Stimulated activated CD8-positive, alpha-beta memory T cell treated with anti-CD3 and anti-CD28 coated beads, Interleukin-4, amount 100 ng/mL, for 48 hours (primary cell): ENCODE measurements around the gene ADGRL4.
"Not testable (repeated sequence)": the region's sequence is repeated elsewhere in the genome, so short reads cannot be mapped to it uniquely, and the experiment has no call there.

Experiments used
- DNase-seq: peaks from one replicate; pipeline ENCODE4 v3.0.0-alpha.2; 2020

Gene ADGRL4

DNA sequence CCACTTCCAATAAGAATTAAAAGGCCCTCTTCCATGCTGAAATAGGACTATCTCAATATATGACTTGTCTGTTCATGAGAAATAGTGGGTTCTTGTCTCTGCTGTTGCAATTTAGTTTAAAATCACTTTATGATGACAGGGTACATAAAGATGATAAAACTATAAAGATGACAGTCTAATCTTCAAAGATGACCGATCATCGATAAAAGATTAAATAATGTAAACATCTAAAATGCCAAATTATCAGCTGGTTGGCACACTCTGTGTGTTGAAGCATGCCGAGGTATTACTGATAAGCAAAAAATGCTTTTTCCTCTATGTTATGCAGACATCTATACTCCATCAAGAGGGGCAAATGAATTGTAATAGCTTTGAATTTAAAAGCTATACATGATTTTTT is 89.5 kb downstream of the ADGRL4 start:
- DNase-seq = no peak

GRCh38 chr1:78913950-78914349 is 92.6 kb downstream of the ADGRL4 start:
- DNase-seq = no peak

DNA sequence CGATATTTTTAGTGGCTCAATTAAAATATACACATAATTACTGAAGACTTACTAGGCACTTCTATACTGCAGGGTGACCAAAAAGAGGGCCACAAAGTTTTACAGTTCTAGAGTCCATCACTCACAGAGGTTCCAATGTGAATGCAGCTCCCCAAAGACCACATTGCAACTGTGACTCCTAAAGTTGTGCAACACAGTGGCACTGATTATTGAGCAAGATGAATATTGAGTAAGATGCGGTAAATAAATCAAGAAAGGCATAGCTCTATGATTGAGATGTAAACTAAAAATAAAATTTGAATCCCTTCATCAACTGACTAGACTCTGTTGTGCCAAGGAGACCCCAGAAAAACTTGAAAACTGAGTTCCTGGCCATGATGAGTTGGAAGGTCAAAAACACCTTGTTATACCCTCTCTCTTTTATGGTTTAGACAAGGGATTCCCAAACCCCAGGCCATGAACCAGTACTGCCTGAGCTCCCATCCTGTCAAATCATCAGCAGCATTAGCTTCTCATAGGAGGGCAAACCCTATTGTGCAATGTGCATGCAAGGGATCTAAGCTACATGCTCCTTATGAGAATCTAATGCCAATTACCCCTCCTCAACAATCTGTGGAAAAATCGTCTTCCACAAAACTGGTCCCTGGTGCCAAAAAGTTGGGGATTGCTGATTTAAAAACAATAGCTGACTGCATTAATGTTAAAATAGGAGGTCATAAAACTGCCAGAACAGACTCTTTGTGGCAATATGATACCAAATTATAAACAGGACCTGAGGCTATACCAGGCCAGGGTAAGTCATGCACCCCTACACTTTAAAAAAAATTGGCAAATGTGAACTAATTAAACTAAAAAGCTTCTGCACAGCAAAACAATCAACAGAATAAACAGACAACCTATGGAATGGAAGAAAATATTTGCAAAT is 94.3 kb downstream of the ADGRL4 start:
- no peak for DNase-seq

GRCh38 chr1:78902641-78903040 is 103.9 kb downstream of the ADGRL4 start:
- no peak for DNase-seq

- no peak for DNase-seq
These were observed 111.7 kb downstream of the ADGRL4 start for GRCh38 chr1:78894811-78895210.

DNA sequence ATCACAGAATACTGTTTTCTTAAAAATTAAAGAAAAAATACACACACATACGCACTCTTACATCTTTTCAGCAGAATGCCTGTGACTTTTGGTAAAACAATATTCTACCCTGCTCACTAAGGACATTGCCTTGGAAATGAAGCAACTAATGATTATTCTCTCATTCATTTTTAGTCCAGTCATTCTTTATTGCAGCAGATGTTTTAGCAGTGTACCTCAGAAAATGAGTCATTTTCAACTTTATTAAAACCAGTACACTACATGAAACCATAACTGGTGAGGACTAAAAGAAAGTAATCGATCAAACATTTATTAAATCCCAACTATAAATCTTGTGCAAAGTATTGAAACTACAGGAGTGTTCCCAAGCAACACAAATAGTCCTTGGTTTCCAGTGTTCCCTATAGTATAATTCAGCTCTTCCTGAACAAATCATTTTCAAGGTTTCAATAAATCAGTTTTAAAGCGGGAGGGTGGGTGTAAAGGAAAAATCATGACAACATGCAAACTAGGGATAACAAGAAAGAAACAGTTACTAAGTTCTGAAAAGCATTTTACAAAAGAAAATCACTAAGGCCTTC is 114.2 kb downstream of the ADGRL4 start:
- no peak for DNase-seq

DNA sequence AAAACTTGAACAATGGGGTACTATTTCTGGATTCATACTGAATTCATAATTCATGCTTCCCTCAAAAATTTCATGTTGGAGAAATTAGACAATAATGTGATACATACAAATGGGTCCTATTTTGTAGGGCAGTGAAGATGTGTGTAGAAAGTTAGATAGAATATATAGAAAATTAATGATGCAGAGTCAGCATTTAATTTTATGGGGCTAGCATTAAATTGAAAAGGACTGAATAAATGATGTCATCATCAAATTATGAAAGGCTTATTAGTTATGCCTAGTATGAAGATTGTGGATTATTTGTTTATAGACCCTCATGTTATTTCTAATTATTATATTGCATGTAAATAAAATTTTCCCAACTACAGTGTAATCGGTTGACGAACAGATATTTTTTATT is 119.1 kb downstream of the ADGRL4 start:
- DNase-seq = no peak

DNA sequence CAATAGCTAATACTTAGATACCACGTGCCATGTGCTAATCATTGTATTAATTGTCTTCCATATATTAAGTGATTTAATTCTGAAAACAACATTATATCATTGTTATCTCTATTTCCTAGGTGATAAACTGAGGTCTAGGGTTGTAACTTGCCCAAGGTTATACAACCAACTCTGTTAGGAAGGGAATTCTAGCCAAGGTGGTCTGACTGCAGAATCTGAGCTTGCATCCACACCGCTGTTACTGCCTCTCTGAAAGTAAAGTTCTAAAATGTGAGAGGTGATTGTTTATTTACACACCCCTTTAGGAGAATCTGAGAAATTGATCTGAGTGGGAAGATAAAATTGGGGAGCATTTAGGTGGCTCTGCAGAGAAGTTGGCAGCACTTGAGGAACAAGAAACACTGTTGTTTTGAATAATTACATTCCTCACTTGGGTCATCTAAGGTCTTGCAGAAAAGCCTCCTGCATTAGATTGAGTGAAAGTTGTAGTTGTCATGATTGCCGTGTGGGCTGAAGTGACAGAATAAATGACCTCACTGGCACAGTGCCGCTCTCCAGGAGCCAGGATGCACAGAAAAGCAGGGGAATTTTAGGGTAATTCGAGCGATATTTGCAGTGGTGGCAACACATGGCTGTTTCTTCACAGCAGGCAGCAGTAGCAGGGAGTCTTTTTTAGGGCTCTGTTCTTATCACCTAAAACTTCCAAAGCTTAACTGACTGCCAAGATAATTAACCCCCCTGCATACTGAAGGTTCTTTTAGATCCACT is 121.7 kb downstream of the ADGRL4 start:
- DNase-seq = no peak

DNA sequence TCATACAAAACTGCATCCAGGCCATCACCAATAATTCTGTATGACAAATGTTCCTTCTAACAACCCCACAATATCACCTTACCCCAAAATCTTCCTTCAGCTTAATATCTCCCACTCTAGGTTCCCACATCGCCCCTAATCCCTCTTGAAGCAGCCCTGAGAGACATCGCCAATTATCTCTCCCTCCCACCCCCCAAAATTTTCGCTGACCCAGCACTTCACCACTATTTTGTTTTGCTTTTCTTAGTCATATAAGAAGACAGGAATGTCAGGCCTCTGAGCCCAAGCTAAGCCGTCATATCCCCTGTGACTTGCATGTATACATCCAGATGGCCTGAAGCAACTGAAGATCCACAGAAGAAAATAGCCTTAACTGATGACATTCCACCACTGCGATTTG is 126.3 kb downstream of the ADGRL4 start:
- no peak for DNase-seq

- not testable (repeated sequence) for DNase-seq
These were observed 130.5 kb downstream of the ADGRL4 start for GRCh38 chr1:78875986-78876385.

DNA sequence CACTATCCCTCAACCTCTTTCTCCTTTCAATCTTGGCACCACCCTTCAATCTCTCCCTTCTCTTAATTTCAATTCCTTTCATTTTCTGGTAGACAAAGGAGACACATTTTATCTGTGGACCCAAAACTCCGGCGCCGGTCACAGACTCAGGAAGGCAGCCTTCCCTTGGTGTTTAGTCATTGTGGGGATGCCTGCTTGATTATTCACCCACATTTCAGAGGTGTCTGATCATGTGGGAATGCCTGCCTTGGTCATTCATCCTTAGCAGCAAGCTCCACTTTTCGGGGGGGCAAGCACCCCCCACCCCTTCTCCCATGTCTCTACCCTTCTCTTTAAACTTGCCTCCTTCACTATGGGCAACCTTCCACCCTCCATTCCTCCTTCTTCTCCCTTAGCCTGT is 133.7 kb downstream of the ADGRL4 start:
- not testable (repeated sequence) for DNase-seq

DNA sequence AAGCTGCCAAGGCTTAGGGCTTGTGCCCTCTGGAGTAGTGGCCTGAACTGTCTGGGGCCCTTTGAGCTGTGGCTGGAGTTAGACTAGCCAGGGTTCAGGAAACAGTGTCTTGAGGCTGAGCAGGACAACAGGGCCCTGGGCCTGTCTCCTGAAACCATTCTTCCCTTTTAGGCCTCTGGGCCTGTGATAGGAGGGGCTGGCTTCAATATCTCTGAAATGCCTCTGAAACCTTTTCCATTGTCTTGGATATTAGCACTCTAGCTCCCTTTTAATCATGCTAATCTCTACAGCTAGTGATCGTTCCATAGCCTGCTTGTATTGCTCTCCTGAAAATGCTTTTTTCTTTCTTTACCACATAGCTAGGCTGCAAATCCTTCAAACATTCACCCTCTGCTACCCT is 135.3 kb downstream of the ADGRL4 start:
- no peak for DNase-seq

DNA sequence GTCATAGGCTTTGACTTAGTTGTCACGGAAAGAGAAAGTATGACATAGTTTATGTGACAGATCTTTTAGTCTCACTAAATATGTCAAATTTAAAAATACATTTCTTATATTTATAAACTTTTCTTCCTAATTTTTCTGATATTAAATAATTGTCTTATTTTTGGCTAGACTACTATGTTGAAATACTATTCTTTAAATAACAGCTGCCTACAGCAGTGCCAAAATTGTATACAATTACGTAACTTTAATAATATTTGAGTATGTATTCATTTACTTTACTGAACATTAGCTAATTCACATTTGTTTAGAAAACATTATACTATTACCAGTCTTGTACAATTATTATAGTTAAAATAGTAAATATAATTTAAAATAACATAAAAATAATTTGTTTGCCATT is 137.4 kb downstream of the ADGRL4 start:
- no peak for DNase-seq

DNA sequence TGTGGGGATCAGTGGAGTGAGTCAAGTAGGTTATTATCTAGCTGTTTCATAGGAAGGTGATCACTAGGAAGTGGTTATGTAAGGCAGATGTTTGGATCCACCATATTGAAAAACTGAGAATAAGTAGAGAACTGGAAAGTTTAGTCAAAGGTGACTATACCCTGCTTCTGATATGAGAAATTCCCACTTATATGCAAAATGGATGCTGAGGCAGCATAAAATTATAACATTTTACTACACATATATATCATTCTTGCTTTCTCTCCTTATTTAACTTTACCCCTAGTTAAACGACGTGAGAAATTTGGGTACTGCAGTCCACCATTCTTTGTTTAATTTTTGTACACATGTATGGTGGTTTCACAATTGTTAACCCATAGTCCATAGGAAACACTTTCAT is 142.4 kb downstream of the ADGRL4 start:
- no peak for DNase-seq

- DNase-seq = no peak
These were observed 150.4 kb downstream of the ADGRL4 start for GRCh38 chr1:78856096-78856495.

DNA sequence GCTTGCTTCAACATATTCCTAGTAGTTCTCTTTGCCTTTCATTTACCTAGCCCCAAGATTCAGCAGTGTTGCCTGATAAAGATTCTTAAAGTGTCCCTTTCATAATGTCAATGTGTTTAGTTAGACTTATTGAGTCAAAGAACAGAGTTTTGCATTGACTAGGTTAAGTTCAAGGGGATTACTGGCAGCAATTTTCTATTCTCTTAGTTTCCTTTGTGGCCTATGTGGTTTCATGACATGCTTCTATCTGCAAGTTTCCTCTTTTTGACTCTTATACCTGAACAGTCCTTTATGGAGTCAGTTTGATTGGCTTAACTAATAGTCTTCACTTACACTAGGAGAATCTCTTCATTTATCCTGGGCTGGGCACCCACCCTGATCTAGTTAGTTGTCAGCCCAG is 151.3 kb downstream of the ADGRL4 start:
- DNase-seq = no peak

GRCh38 chr1:78854556-78854955 is 152.0 kb downstream of the ADGRL4 start:
- DNase-seq = no peak

GRCh38 chr1:78843546-78843945 is 163.0 kb downstream of the ADGRL4 start:
- no peak for DNase-seq

DNA sequence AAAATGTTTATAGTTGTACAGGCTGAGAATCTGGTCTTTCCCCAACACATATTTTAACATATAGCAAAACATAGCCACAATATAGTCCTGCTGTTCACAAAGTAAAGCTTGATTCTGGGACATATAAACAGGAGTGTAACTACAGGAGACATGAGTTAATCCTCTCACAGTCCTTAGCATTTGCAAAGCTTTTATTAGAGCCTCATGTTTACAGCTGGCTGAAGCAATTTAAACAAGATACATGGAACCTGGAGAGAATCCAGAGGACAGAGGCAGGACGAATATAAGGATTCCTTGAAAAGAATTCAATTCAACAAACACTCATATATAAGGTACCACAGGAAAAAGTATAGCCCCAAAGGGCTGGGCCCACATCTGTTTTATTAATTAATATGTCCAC is 163.4 kb downstream of the ADGRL4 start:
- no peak for DNase-seq

- DNase-seq = no peak
These were observed 165.9 kb downstream of the ADGRL4 start for GRCh38 chr1:78840453-78841271.
